GM18502 (cell line): Measurements from ENCODE around the gene FFAR1.

Source experiments
- ATAC-seq: cut with Tn5 transposase; IDR thresholded peaks from one replicate; pipeline ENCODE4 v1.9.1; 2021; ENCODE audit warnings: mild to moderate bottlenecking; ENCODE audit not compliant: unreplicated experiment, poor library complexity

FFAR1 gene

DNA sequence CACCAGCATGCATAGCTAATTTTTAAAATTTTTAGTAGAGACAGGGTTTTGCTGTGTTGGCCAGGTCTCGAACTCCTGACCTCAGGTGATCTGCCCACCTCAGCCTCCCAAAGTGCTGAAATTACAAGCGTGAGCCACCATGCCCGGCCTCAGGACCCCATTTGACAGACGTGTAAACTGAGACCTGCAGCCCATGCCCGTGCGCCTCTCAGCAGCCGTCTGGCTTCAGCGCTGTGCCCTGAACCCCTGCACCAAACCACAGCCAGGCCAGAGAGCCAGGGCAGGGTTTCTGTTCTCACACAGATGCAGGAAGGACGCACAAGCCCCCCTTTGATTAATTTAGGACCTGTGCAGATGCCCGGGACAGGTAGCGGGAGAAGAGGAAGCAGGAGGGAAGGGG, 7.3 kb upstream of the FFAR1 start:
- ATAC-seq: no peak

GRCh38 chr19:35341006-35341405, 6.7 kb upstream of the FFAR1 start:
- no peak for ATAC-seq

DNA sequence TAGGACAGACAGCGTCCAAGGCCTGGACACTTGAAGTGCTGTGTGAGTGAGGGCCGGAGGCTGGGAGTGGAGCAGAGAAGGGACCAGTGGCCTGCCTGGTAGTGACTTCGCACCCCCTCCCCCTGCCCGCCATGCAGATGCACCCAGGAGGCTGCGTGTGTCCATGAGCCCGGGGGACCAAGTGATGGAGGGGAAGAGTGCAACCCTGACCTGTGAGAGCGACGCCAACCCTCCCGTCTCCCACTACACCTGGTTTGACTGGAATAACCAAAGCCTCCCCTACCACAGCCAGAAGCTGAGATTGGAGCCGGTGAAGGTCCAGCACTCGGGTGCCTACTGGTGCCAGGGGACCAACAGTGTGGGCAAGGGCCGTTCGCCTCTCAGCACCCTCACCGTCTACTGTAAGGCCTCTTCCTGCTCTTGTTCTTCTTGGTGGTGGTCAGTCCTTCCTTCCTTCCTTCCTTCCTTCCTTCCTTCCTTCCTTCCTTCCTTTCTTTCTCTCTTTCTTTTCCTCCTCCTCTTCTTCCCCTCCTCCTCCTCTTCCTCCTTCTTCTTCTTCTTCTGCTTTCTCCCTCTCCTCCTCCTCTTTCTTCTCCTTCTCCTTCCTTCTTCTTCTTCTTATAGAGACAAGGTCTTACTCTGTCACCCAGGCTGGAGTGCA, 6.0 kb upstream of the FFAR1 start:
- no peak for ATAC-seq

DNA sequence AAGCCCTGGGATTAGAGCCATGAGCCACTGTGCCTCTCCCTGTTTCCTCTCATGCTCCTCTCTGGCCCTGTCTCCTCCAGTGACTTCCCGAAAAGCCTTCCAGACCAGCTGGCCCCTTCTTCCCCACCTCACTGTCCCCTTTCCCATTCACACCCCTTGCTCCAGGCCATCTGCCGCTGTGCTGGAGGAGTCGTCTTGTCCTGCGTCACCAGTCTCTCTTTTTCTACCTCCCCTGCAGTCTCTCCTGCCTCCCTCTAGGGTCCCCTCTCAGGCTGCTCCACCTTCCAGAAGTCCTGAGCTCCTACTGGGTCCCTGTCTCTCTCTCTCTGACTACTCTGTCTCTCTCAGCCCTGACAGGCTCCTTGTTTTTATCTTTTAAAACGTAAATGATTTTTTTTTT, 5.3 kb upstream of the FFAR1 start:
- no peak for ATAC-seq

GRCh38 chr19:35344511-35345031, 3.1 kb upstream of the FFAR1 start:
- ATAC-seq: no peak

DNA sequence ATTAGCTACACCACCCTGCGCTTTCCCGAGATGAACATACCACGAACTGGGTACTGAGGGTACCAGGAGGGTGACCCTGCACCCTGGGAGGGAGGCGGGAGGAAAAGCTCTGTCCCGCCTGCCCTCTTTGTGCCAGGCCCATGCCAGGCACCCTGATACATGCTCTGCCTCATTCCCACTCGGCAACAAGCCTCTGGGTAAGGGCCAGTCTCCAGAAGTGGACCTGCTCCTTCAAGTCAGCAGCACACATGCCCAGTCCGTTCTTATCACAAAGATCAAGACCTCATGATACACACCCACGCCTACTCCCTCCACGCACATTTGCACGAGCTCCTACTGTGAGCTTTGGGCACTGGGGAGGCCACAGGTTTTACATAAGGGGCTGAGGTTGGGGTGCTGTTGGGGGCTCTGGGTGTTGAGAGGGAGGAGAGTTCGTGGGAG, 2.0 kb upstream of the FFAR1 start:
- ATAC-seq: peak; percentile 18

DNA sequence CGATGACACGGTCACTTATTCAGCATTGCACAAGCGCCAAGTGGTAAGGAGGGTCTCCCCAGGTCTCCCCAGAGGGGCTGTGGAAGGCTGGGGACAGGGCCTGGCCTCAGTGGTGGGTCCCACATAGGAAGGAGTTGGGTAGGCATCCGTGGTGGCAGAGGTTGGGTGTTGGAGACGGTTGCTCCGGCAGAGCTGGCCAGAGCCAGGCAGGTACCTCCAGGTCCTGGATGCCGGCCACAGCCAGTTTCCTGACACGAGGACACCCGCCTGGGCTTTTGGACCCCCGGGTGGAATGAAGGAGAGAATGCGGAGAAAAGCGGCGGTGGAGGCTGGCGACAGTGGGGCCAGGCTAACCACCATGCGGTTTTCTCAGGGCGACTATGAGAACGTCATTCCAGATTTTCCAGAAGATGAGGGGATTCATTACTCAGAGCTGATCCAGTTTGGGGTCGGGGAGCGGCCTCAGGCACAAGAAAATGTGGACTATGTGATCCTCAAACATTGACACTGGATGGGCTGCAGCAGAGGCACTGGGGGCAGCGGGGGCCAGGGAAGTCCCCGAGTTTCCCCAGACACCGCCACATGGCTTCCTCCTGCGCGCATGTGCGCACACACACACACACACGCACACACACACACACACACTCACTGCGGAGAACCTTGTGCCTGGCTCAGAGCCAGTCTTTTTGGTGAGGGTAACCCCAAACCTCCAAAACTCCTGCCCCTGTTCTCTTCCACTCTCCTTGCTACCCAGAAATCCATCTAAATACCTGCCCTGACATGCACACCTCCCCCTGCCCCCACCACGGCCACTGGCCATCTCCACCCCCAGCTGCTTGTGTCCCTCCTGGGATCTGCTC, 1.3 kb upstream of the FFAR1 start:
- ATAC-seq: peak; percentile 33

- no peak for ATAC-seq
Measured at GRCh38 chr19:35347930-35348298, 212 bp downstream of the FFAR1 start.

DNA sequence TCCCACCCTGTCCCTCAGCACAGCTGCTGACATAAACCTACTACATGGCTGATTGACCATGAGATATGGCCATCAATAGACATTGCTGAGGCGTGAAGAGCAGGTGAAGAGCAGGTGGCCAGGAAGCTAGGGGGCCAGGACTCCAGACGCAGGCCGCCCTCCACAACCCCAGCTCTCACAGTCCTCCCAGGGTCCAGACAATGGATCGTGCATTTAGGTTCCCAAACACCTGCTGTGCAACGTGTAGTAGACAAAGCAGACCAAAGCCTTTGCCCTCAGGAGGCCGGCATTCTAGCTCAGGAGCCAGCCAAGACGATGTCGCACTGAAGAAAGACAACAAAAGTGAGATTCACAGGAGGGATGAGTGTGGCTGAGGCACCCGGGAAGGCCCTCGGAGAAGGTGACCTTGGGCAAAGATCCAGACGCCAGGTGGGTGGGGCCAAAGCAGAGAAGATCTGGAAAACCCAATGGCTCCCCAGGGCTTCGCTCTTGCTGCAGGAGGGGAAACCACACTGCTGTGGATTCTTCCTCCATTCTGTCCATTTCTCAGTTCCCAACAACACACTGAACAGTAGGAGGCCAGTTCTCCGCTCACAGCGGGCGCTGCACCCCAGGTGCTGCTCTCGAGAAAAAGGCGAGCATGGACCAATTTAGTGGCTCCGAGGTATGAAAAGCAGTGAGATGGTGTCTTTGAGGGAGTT, 1.4 kb downstream of the FFAR1 start:
- no peak for ATAC-seq

DNA sequence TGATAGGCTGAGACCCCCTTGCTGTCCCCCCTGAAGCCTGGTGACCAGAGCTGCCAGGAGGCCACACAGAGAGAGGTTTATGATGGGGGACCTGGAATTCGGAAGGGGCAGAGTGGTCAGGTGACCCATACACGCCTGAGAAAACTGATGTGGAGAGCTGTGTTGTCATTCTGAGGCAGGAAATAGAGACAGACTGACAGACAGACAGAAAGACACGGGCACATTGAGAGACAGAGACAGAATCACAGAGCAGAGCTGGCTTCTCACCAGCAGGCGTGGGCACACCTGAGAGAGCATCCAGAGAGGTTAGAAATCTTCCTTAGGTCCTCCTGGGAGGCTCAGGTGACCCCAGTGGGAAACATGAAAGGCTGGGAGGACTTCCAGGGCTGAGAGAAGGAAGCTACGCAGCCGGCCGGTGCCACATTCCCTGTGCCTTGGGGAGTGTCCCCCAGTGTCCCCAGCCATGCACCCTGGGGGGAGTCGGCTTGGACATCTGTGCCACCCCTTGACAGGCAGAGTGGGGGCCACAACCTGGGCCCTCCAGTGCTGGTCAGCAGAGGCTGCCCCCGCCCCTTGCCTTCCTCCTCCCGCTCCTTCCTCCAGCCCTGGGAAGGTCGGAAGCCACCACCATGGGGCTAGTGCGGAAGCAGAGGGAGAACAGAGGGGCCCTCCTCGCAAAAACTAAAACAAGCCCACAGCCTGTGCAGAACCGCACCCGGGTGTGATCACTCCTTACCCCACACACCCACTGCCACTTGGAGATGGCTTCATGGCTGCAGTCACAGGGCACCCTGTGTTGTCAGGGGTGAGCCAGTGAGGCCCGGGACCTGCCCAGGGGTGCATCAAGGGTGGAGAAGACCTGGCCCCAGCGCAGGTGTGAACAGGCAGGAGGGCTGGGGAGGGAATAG, 2.2 kb downstream of the FFAR1 start:
- no peak for ATAC-seq

DNA sequence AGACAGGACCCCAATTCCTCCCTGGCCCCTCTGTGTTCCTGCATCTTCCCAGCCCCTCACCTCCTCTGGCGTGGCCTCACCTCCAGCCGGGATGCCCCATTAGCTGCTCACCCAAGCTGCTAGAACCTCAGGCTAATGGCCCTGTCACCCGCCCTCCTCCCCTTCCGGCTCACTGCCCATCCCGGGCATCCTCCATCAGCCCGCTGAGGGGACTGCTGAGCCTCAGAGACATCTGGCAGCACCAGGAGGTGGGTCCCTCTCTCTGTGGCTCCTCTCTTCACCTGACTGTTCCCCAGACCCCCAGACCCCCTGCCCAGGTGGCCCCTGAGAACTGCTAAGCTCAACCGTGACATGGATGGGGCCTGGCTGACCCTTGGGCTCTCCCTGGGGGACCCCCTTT, 2.9 kb downstream of the FFAR1 start:
- ATAC-seq: no peak

- no peak for ATAC-seq
Measured at GRCh38 chr19:35351411-35352176, 3.9 kb downstream of the FFAR1 start.

DNA sequence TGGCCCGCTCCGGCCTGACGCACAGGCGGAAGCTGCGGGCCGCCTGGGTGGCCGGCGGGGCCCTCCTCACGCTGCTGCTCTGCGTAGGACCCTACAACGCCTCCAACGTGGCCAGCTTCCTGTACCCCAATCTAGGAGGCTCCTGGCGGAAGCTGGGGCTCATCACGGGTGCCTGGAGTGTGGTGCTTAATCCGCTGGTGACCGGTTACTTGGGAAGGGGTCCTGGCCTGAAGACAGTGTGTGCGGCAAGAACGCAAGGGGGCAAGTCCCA, 4.4 kb downstream of the FFAR1 start:
- no peak for ATAC-seq

DNA sequence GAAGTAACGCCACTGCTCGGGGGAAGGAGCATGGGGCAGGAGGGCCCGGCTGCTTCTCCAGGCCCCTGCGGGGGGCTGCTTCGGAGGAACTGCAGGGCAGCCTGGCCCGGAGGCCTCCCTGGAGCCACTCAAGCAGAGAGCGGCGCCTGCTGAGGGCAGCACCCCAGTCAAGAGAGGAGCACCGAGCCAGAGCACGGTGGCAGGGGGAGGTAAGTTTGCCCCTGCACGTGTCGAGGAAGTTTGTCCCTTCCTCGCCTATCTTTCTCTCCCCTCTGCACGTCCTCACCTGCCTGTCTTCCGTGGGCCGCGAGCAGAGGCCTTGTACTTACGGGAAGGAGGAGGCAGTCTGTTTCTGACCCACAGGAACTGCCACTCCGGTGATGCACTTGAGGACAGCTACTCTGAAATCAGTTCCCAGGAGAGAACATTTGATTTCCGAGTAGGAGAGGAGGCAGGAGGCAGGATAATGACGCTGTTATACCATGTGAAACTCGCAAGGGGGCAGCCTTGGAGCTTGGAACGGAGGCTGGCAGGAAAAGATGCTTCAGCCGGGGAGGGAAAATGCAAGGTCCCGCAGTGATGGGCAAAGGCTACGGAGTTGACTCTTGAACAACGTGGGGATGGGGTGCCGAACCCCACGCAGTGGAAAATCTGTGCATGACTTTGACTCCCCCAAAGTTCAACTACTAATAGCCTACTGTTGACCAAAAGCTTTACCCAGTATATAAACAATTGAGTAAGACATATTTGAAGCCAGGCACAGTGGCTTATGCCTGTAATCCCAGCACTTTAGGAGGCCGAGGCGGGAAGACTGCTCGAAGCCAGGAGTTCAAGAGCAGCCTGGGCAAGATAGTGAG, 5.0 kb downstream of the FFAR1 start:
- peak; percentile 42 for ATAC-seq

DNA sequence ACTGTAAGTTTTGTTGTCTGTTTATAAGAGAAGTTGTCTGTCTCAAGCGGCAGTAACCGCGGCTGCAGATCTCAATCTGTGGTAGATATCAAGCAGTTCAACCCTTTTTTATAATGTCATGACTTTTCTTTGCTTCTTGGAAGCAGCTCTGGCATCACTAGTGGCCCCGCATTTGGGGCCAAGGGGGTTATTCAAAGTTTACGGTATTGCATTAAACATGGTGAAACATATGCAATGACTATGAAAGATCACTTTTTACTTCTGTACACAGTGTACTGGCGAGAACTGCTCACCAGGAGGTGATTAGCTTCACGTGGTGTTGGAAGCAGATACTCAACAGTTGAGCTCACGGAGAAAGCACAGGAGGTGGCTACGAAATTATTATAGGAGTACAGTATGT, 5.9 kb downstream of the FFAR1 start:
- no peak for ATAC-seq

- ATAC-seq: no peak
Measured at GRCh38 chr19:35354898-35355297, 7.2 kb downstream of the FFAR1 start.

GRCh38 chr19:35355791-35356460, 8.2 kb downstream of the FFAR1 start:
- ATAC-seq: no peak
